ENCODE measurements around the gene EVA1C. TPM values are rescaled to one million over a fixed set of nuclear protein-coding genes. Genes with fewer than 3 reads are reported as not detected.
"Not testable (repeated sequence)": the region's sequence is repeated elsewhere in the genome, so short reads cannot be mapped to it uniquely, and the experiment has no call there.

EVA1C gene
- total RNA-seq, 3 donors from 2014 or later: 12.8 to 15.3 (median 14.7) TPM

GRCh38 chr21:32425628-32426027, 13.1 kb downstream of the EVA1C start:
- DNase-seq (no peak), ATAC-seq (no peak)

GRCh38 chr21:32426066-32426465, 13.6 kb downstream of the EVA1C start:
- H3K4me1 Mint-ChIP-seq (ENCODE audit: low read depth): peaks cover 1% of the 10 kb centered on the region
- DNase-seq (no peak), ATAC-seq (no peak)
- H3K9me3 Mint-ChIP-seq: peaks cover 4% of the 10 kb centered on the region
- peaks cover 9% of the 10 kb centered on the region for H3K36me3 Mint-ChIP-seq (ENCODE audit: insufficient read depth)
- H3K4me3 Mint-ChIP-seq: no peak overlapping the region
- H3K27me3 Mint-ChIP-seq (ENCODE audit: low read depth): no peaks in the 10 kb centered on the region

More at GRCh38 chr21:32425628-32426027, 13.1 kb downstream of the EVA1C start:
- H3K4me3 Mint-ChIP-seq: no peak overlapping the region
- H3K36me3 Mint-ChIP-seq (ENCODE audit: insufficient read depth): peaks cover 9% of the 10 kb centered on the region
- peaks cover 1% of the 10 kb centered on the region for H3K4me1 Mint-ChIP-seq (ENCODE audit: low read depth)
- H3K27me3 Mint-ChIP-seq (ENCODE audit: low read depth): no peaks in the 10 kb centered on the region
- peaks cover 4% of the 10 kb centered on the region for H3K9me3 Mint-ChIP-seq

- H3K4me1 Mint-ChIP-seq (ENCODE audit: low read depth): peaks cover 1% of the 10 kb centered on the region
- peaks cover 9% of the 10 kb centered on the region for H3K36me3 Mint-ChIP-seq (ENCODE audit: insufficient read depth)
- no peak overlapping the region for H3K4me3 Mint-ChIP-seq
- peaks cover 4% of the 10 kb centered on the region for H3K9me3 Mint-ChIP-seq
- no peak for ATAC-seq
- no peaks in the 10 kb centered on the region for H3K27me3 Mint-ChIP-seq (ENCODE audit: low read depth)
- no peak for DNase-seq
Measured at GRCh38 chr21:32426592-32427051, 14.1 kb downstream of the EVA1C start.

GRCh38 chr21:32427958-32428623, 15.6 kb downstream of the EVA1C start:
- Mint-ChIP-seq H3K27me3 (ENCODE audit: low read depth) (no peaks in the 10 kb centered on the region), H3K4me1 (ENCODE audit: low read depth) (no peaks in the 10 kb centered on the region), H3K4me3 (no peak overlapping the region), H3K9me3 (no peaks in the 10 kb centered on the region), H3K36me3 (ENCODE audit: insufficient read depth) (peaks cover 4% of the 10 kb centered on the region)
- DNase-seq (no peak), ATAC-seq (no peak)

- DNase-seq; H3K27me3 Mint-ChIP-seq (ENCODE audit: low read depth); ATAC-seq; H3K9me3 Mint-ChIP-seq; H3K4me1 Mint-ChIP-seq (ENCODE audit: low read depth); H3K36me3 Mint-ChIP-seq (ENCODE audit: insufficient read depth); H3K4me3 Mint-ChIP-seq: not testable (repeated sequence)
Measured at GRCh38 chr21:32432982-32433660, 20.6 kb downstream of the EVA1C start.

GRCh38 chr21:32437729-32438128, 25.2 kb downstream of the EVA1C start:
- Mint-ChIP-seq H3K27me3 (ENCODE audit: low read depth) (no peaks in the 10 kb centered on the region), H3K9me3 (no peaks in the 10 kb centered on the region), H3K4me1 (ENCODE audit: low read depth) (peaks cover 7% of the 10 kb centered on the region), H3K4me3 (no peak overlapping the region), H3K36me3 (ENCODE audit: insufficient read depth) (no peaks in the 10 kb centered on the region)
- ATAC-seq (no peak), DNase-seq (no peak)

GRCh38 chr21:32442566-32443318, 30.2 kb downstream of the EVA1C start:
- DNase-seq (no peak), ATAC-seq (no peak)
- Mint-ChIP-seq H3K36me3 (ENCODE audit: insufficient read depth) (peaks cover 12% of the 10 kb centered on the region), H3K4me1 (ENCODE audit: low read depth) (peaks cover 2% of the 10 kb centered on the region), H3K27me3 (ENCODE audit: low read depth) (no peaks in the 10 kb centered on the region), H3K4me3 (no peak overlapping the region), H3K9me3 (peaks cover 6% of the 10 kb centered on the region)

GRCh38 chr21:32445101-32445500, 32.6 kb downstream of the EVA1C start:
- ATAC-seq (no peak), DNase-seq (no peak)
- Mint-ChIP-seq H3K4me3 (no peak overlapping the region), H3K4me1 (ENCODE audit: low read depth) (no peaks in the 10 kb centered on the region), H3K36me3 (ENCODE audit: insufficient read depth) (peaks cover 12% of the 10 kb centered on the region), H3K9me3 (peaks cover 6% of the 10 kb centered on the region), H3K27me3 (ENCODE audit: low read depth) (no peaks in the 10 kb centered on the region)

- not testable (repeated sequence) for H3K27me3 Mint-ChIP-seq (ENCODE audit: low read depth); DNase-seq; H3K4me3 Mint-ChIP-seq; ATAC-seq; H3K9me3 Mint-ChIP-seq; H3K4me1 Mint-ChIP-seq (ENCODE audit: low read depth)
- H3K36me3 Mint-ChIP-seq (ENCODE audit: insufficient read depth): peaks cover 12% of the 10 kb centered on the region
Measured at GRCh38 chr21:32446440-32446839, 33.9 kb downstream of the EVA1C start.

- ATAC-seq (no peak), DNase-seq (no peak)
- Mint-ChIP-seq H3K27me3 (ENCODE audit: low read depth) (no peaks in the 10 kb centered on the region), H3K4me1 (ENCODE audit: low read depth) (no peaks in the 10 kb centered on the region), H3K9me3 (peaks cover 6% of the 10 kb centered on the region), H3K36me3 (ENCODE audit: insufficient read depth) (peaks cover 12% of the 10 kb centered on the region), H3K4me3 (no peak overlapping the region)
Measured at GRCh38 chr21:32447224-32447623, 34.7 kb downstream of the EVA1C start.

- Mint-ChIP-seq H3K4me1 (ENCODE audit: low read depth) (no peaks in the 10 kb centered on the region), H3K27me3 (ENCODE audit: low read depth) (no peaks in the 10 kb centered on the region), H3K9me3 (peaks cover 2% of the 10 kb centered on the region), H3K4me3 (no peak overlapping the region), H3K36me3 (ENCODE audit: insufficient read depth) (peaks cover 7% of the 10 kb centered on the region)
- no peak for ATAC-seq
- no peak for DNase-seq
Measured at GRCh38 chr21:32448803-32449594, 36.5 kb downstream of the EVA1C start.

- H3K4me1 Mint-ChIP-seq (ENCODE audit: low read depth); H3K9me3 Mint-ChIP-seq; H3K27me3 Mint-ChIP-seq (ENCODE audit: low read depth); DNase-seq; H3K36me3 Mint-ChIP-seq (ENCODE audit: insufficient read depth); ATAC-seq; H3K4me3 Mint-ChIP-seq: not testable (repeated sequence)
Measured at GRCh38 chr21:32450881-32451701, 38.6 kb downstream of the EVA1C start.

GRCh38 chr21:32452191-32452590, 39.7 kb downstream of the EVA1C start:
- not testable (repeated sequence) for H3K9me3 Mint-ChIP-seq; H3K27me3 Mint-ChIP-seq (ENCODE audit: low read depth); H3K4me3 Mint-ChIP-seq; H3K36me3 Mint-ChIP-seq (ENCODE audit: insufficient read depth); H3K4me1 Mint-ChIP-seq (ENCODE audit: low read depth); ATAC-seq; DNase-seq

Measured in activated T-cell treated with anti-CD3 and anti-CD28 coated beads, Interleukin-2, amount 50 U/mL, for 4 hours (primary cell).